Esophagus (tissue), 2 donors: Measurements from ENCODE around the gene LEPROT. TPM values are rescaled to one million over a fixed set of nuclear protein-coding genes. Genes with fewer than 3 reads are reported as not detected.
A peak's percentile ranks its signal among the peaks of the same experiment; 100 is the strongest.
"Not testable (repeated sequence)": the region's sequence is repeated elsewhere in the genome, so short reads cannot be mapped to it uniquely, and the experiment has no call there.

ENCODE experiments used
- H3K27ac ChIP-seq, 2 donors: one replicate each; pipeline ENCODE4 v1.5.1; 2013; ENCODE audit warnings: low read depth in 2 of 2, mild to moderate bottlenecking in 2 of 2, inconsistent platforms in 1 of 2, low read length in 1 of 2, moderate library complexity in 1 of 2
- H3K27me3 ChIP-seq, 2 donors: one replicate each; pipeline ENCODE4 v1.6.1; 2013; ENCODE audit warnings: low read length in 2 of 2, control low read depth in 1 of 2, mild to moderate bottlenecking in 1 of 2; ENCODE audit not compliant: insufficient read depth in 2 of 2, control insufficient read depth in 1 of 2
- H3K36me3 ChIP-seq, 2 donors: one replicate each; pipeline ENCODE4 v1.6.1; 2013; ENCODE audit warnings: low read length in 1 of 2; ENCODE audit not compliant: control insufficient read depth in 2 of 2, insufficient read depth in 2 of 2
- H3K4me1 ChIP-seq, 2 donors: one replicate each; pipeline ENCODE4 v1.6.1; 2013; ENCODE audit warnings: low read length in 1 of 2; ENCODE audit not compliant: control insufficient read depth in 2 of 2, insufficient read depth in 2 of 2
- H3K4me3 ChIP-seq, 2 donors: one replicate each; pipeline ENCODE4 v1.5.1; 2013; ENCODE audit warnings: low read length in 2 of 2, mild to moderate bottlenecking in 2 of 2, low read depth in 1 of 2, moderate library complexity in 1 of 2
- H3K9me3 ChIP-seq, 2 donors: one replicate each; pipeline ENCODE4 v1.6.1; 2013; ENCODE audit warnings: mild to moderate bottlenecking in 2 of 2, low read depth in 1 of 2, low read length in 1 of 2, moderate library complexity in 1 of 2; ENCODE audit not compliant: control insufficient read depth in 2 of 2, insufficient read depth in 1 of 2
- WGBS, 2 donors: extraction: QIAGEN DNeasy Blood & Tissue Kit; methylation state at CpG; one replicate each; pipeline ENCODE4 v1.1.7; 2013; 5-methylcytosine and 5-hydroxymethylcytosine counted together
- polyA plus RNA-seq, 2 donors: library from polyadenylated mRNA; stranded (reverse); fragments of 200-250 nt; gene quantifications; one replicate each; pipeline ENCODE4 v1.2.3, GENCODE V29; 2013
- donor health status: healthy with polysubstance abuse.
- donor health status: Bipolar disorder and iron deficiency.

The LEPROT gene
- 10 to 100 TPM; 23.2 to 26.4 TPM for polyA plus RNA-seq

- peak within 1 kb of the TSS; percentile 86 to 92 for H3K4me3 ChIP-seq
- no peaks in the 10 kb centered on the region for H3K27me3 ChIP-seq
- H3K27ac ChIP-seq = peak within 1 kb of the TSS; percentile 98 to 99
- H3K9me3 ChIP-seq = no peaks in the 10 kb centered on the region
- peaks cover 2 to 5% of the 10 kb centered on the region in 2 donors for H3K36me3 ChIP-seq
- 1% methylated on average over 53 to 60 of the region's 60 CpGs for WGBS, 2 donors
- H3K4me1 ChIP-seq = peaks cover 2 to 16% of the 10 kb centered on the region in 2 donors
Observed at GRCh38 chr1:65420590-65421350, at the start of gene LEPROT, which contains the start of gene LEPR. TSS of gene LEPROT (plus strand) at chr1:65420668. CDS start at chr1:65420725, 57 bp downstream. TSS of gene LEPR (plus strand) at chr1:65420668. CDS start at chr1:65565566, 144,898 bp downstream.

GRCh38 chr1:65371544-65371943 is 48.9 kb upstream of the LEPROT start:
- no peak overlapping the region for H3K27ac ChIP-seq
- no peaks in the 10 kb centered on the region for H3K27me3 ChIP-seq
- no peaks in the 10 kb centered on the region for H3K4me1 ChIP-seq
- H3K9me3 ChIP-seq = no peaks in the 10 kb centered on the region
- 90 to 93% methylated on average over 3 of the region's 3 CpGs for WGBS, 2 donors
- no peaks in the 10 kb centered on the region for H3K36me3 ChIP-seq
- H3K4me3 ChIP-seq = no peak overlapping the region

- H3K27ac ChIP-seq = no peak overlapping the region
- no peaks in the 10 kb centered on the region for H3K27me3 ChIP-seq
- WGBS, 2 donors = 68 to 74% methylated on average over 1 of the region's 1 CpG
- H3K9me3 ChIP-seq = no peaks in the 10 kb centered on the region
- no peaks in the 10 kb centered on the region for H3K4me1 ChIP-seq
- H3K36me3 ChIP-seq = no peaks in the 10 kb centered on the region
- H3K4me3 ChIP-seq = no peak overlapping the region
Observed at GRCh38 chr1:65372557-65372956, 47.9 kb upstream of the LEPROT start.

- Histone ChIP-seq H3K4me3 (no peak overlapping the region), H3K27me3 (no peaks in the 10 kb centered on the region), H3K9me3 (no peaks in the 10 kb centered on the region), H3K4me1 (no peaks in the 10 kb centered on the region), H3K27ac (no peak overlapping the region), H3K36me3 (no peaks in the 10 kb centered on the region)
- WGBS, 2 donors = 67 to 79% methylated on average over 4 of the region's 4 CpGs
Observed at GRCh38 chr1:65377496-65378246, 42.8 kb upstream of the LEPROT start.

- Histone ChIP-seq H3K9me3 (no peaks in the 10 kb centered on the region), H3K4me1 (no peaks in the 10 kb centered on the region), H3K27me3 (no peaks in the 10 kb centered on the region), H3K27ac (no peak overlapping the region), H3K4me3 (no peak overlapping the region), H3K36me3 (no peaks in the 10 kb centered on the region)
- 46 to 57% methylated on average over 2 of the region's 2 CpGs for WGBS, 2 donors
Observed at GRCh38 chr1:65378247-65378946, 42.1 kb upstream of the LEPROT start.

- H3K4me1 ChIP-seq, H3K36me3 ChIP-seq, H3K27me3 ChIP-seq, H3K9me3 ChIP-seq, H3K27ac ChIP-seq, H3K4me3 ChIP-seq: not testable (repeated sequence)
- WGBS, 2 donors = 91 to 94% methylated on average over 5 of the region's 5 CpGs
Observed at GRCh38 chr1:65384426-65384825, 36.0 kb upstream of the LEPROT start.

- H3K36me3 ChIP-seq = no peaks in the 10 kb centered on the region
- WGBS, 2 donors = 92 to 93% methylated on average over 3 of the region's 3 CpGs
- H3K4me3 ChIP-seq = no peak overlapping the region
- no peak overlapping the region for H3K27ac ChIP-seq
- no peaks in the 10 kb centered on the region for H3K9me3 ChIP-seq
- no peaks in the 10 kb centered on the region for H3K4me1 ChIP-seq
- no peaks in the 10 kb centered on the region for H3K27me3 ChIP-seq
Observed at GRCh38 chr1:65386439-65386838, 34.0 kb upstream of the LEPROT start.

- Histone ChIP-seq H3K9me3 (no peaks in the 10 kb centered on the region), H3K27me3 (no peaks in the 10 kb centered on the region), H3K4me1 (no peaks in the 10 kb centered on the region), H3K27ac (no peak overlapping the region), H3K4me3 (no peak overlapping the region), H3K36me3 (no peaks in the 10 kb centered on the region)
- 83 to 88% methylated on average over 2 of the region's 2 CpGs for WGBS, 2 donors
Observed at GRCh38 chr1:65387821-65388220, 32.6 kb upstream of the LEPROT start.

- H3K27me3 ChIP-seq = no peaks in the 10 kb centered on the region
- H3K36me3 ChIP-seq = no peaks in the 10 kb centered on the region
- H3K4me3 ChIP-seq = no peak overlapping the region
- H3K9me3 ChIP-seq = no peaks in the 10 kb centered on the region
- H3K4me1 ChIP-seq = no peaks in the 10 kb centered on the region
- WGBS, 2 donors = 78% methylated on average over 3 of the region's 3 CpGs
- no peak overlapping the region for H3K27ac ChIP-seq
Observed at GRCh38 chr1:65388908-65389695, 31.4 kb upstream of the LEPROT start.
